Measurements from ENCODE around the gene PRRT1B. TPM values are rescaled to one million over a fixed set of nuclear protein-coding genes. Genes with fewer than 3 reads are reported as not detected.

PRRT1B gene
- total RNA-seq (not detected in 2 replicates), polyA plus RNA-seq (not detected in 2 replicates), polyA minus RNA-seq (ENCODE audit: low replicate concordance) (not detected in 2 replicates)
- not detected in 2 replicates for polyA plus RNA-seq (2012)

- Histone ChIP-seq H3K27me3 (ENCODE audit: control insufficient read depth, insufficient read depth, low read length) (peaks cover 37% of the 10 kb centered on the region), H4K20me1 (ENCODE audit: control insufficient read depth, extremely low read depth, insufficient read depth, low read length) (no peaks in the 10 kb centered on the region), H3K9ac (ENCODE audit: insufficient read depth, low read length) (no peak within 1 kb of the TSS), H3K36me3 (ENCODE audit: control insufficient read depth, insufficient read depth, low read length) (no peaks in the 10 kb centered on the region), H3K4me1 (ENCODE audit: control insufficient read depth, extremely low read depth, insufficient read depth, low read length) (no peaks in the 10 kb centered on the region), H3K4me2 (ENCODE audit: extremely low read depth, insufficient read depth, low read length) (no peak within 1 kb of the TSS), H3K4me3 (replicated peaks in 1 of 4; ENCODE audit: control extremely low read depth in 1 of 4, insufficient read depth in 1 of 4, low read depth in 3 of 4, low read length in 4 of 4) (no peak within 1 kb of the TSS), H3K27ac (ENCODE audit: insufficient read depth, low read length) (no peak within 1 kb of the TSS), H3K9me3 (ENCODE audit: control insufficient read depth, insufficient read depth, low read depth, low read length) (no peaks in the 10 kb centered on the region), H3K79me2 (ENCODE audit: control insufficient read depth, insufficient read depth, low read length) (no peaks in the 10 kb centered on the region), H2AFZ (ENCODE audit: low read length) (no peak within 1 kb of the TSS)
- no peak for TF ChIP-seq CTCF (conservative IDR thresholded peaks at IDR 0.05 in 1 of 2, IDR thresholded peaks at IDR 0.05 in 1 of 2; ENCODE audit: low read depth in 1 of 2, low read length in 2 of 2)
- TF ChIP-seq EZH2 (IDR thresholded peaks at IDR 0.05; ENCODE audit: low read length, missing control alignments): peak; percentile 91
- no peak for DNase-seq (ENCODE audit: low read depth in 2 of 2)
Measured at GRCh38 chr9:131545003-131545785, at the start of gene PRRT1B. PRRT1B (plus strand) TSS chr9:131545523; CDS start chr9:131545616, 93 bp downstream.

- no peak for TF ChIP-seq EZH2 (IDR thresholded peaks at IDR 0.05; ENCODE audit: low read length, missing control alignments)
- no peak for TF ChIP-seq CTCF (conservative IDR thresholded peaks at IDR 0.05 in 1 of 2, IDR thresholded peaks at IDR 0.05 in 1 of 2; ENCODE audit: low read depth in 1 of 2, low read length in 2 of 2)
- Histone ChIP-seq H3K36me3 (ENCODE audit: control insufficient read depth, insufficient read depth, low read length) (peaks cover 55% of the 10 kb centered on the region), H3K4me2 (ENCODE audit: extremely low read depth, insufficient read depth, low read length) (no peak overlapping the region), H3K27me3 (ENCODE audit: control insufficient read depth, insufficient read depth, low read length) (no peaks in the 10 kb centered on the region), H3K79me2 (ENCODE audit: control insufficient read depth, insufficient read depth, low read length) (no peaks in the 10 kb centered on the region), H3K4me1 (ENCODE audit: control insufficient read depth, extremely low read depth, insufficient read depth, low read length) (no peaks in the 10 kb centered on the region), H3K9me3 (ENCODE audit: control insufficient read depth, insufficient read depth, low read depth, low read length) (no peaks in the 10 kb centered on the region), H3K9ac (ENCODE audit: insufficient read depth, low read length) (no peak overlapping the region), H3K27ac (ENCODE audit: insufficient read depth, low read length) (no peak overlapping the region), H2AFZ (ENCODE audit: low read length) (no peak overlapping the region), H4K20me1 (ENCODE audit: control insufficient read depth, extremely low read depth, insufficient read depth, low read length) (no peaks in the 10 kb centered on the region), H3K4me3 (replicated peaks in 1 of 4; ENCODE audit: control extremely low read depth in 1 of 4, insufficient read depth in 1 of 4, low read depth in 3 of 4, low read length in 4 of 4) (no peak overlapping the region)
- no peak for DNase-seq (ENCODE audit: low read depth in 2 of 2)
Measured at GRCh38 chr9:131495785-131496184, 49.5 kb upstream of the PRRT1B start.

GRCh38 chr9:131496844-131497405, 48.4 kb upstream of the PRRT1B start:
- no peak for TF ChIP-seq EZH2 (IDR thresholded peaks at IDR 0.05; ENCODE audit: low read length, missing control alignments)
- TF ChIP-seq CTCF (conservative IDR thresholded peaks at IDR 0.05 in 1 of 2, IDR thresholded peaks at IDR 0.05 in 1 of 2; ENCODE audit: low read depth in 1 of 2, low read length in 2 of 2): no peak
- no peak overlapping the region for H3K4me3 ChIP-seq (replicated peaks in 1 of 4; ENCODE audit: control extremely low read depth in 1 of 4, insufficient read depth in 1 of 4, low read depth in 3 of 4, low read length in 4 of 4)
- no peak for DNase-seq (ENCODE audit: low read depth in 2 of 2)
- no peaks in the 10 kb centered on the region for H3K9me3 ChIP-seq (ENCODE audit: control insufficient read depth, insufficient read depth, low read depth, low read length)
- no peak overlapping the region for H2AFZ ChIP-seq (ENCODE audit: low read length)
- H3K27me3 ChIP-seq (ENCODE audit: control insufficient read depth, insufficient read depth, low read length): no peaks in the 10 kb centered on the region
- no peak overlapping the region for H3K27ac ChIP-seq (ENCODE audit: insufficient read depth, low read length)
- H3K36me3 ChIP-seq (ENCODE audit: control insufficient read depth, insufficient read depth, low read length): peaks cover 50% of the 10 kb centered on the region
- H3K4me1 ChIP-seq (ENCODE audit: control insufficient read depth, extremely low read depth, insufficient read depth, low read length): no peaks in the 10 kb centered on the region
- no peak overlapping the region for H3K9ac ChIP-seq (ENCODE audit: insufficient read depth, low read length)
- H4K20me1 ChIP-seq (ENCODE audit: control insufficient read depth, extremely low read depth, insufficient read depth, low read length): no peaks in the 10 kb centered on the region
- H3K4me2 ChIP-seq (ENCODE audit: extremely low read depth, insufficient read depth, low read length): no peak overlapping the region
- H3K79me2 ChIP-seq (ENCODE audit: control insufficient read depth, insufficient read depth, low read length): no peaks in the 10 kb centered on the region

All from fibroblast of lung (primary cell).